NT2/D1 (cell line): ENCODE data around the gene FIGNL2.

Experiments
- DNase-seq: peaks from one replicate; pipeline ENCODE4 v3.0.0-alpha.2; 2011; ENCODE audit warnings: low read depth, low spot score
- H3K27me3 ChIP-seq: 2 replicates; pipeline ENCODE4 v1.6.0; 2011; ENCODE audit warnings: mild to moderate bottlenecking; ENCODE audit not compliant: insufficient read length, insufficient read depth
- H3K36me3 ChIP-seq: 2 replicates; pipeline ENCODE4 v1.6.1; 2011; ENCODE audit warnings: mild to moderate bottlenecking, low read length, mixed read lengths; ENCODE audit not compliant: insufficient read depth, insufficient read length
- H3K4me1 ChIP-seq: 2 replicates; pipeline ENCODE4 v1.5.1; 2011; ENCODE audit not compliant: insufficient read depth, insufficient read length
- H3K4me3 ChIP-seq: 2 replicates; pipeline ENCODE4 v1.5.1; 2011; ENCODE audit warnings: low read depth; ENCODE audit not compliant: insufficient read length
- H3K9ac ChIP-seq: 2 replicates; pipeline ENCODE4 v1.6.0; 2011; ENCODE audit warnings: low read depth; ENCODE audit not compliant: insufficient read length
- H3K9me3 ChIP-seq: 2 replicates; pipeline ENCODE4 v1.5.1; 2011; ENCODE audit warnings: mild to moderate bottlenecking, low read length; ENCODE audit not compliant: insufficient read depth
- SUZ12 ChIP-seq: IDR thresholded peaks from 2 replicates; pipeline ENCODE4 v1.6.1; 2011; ENCODE audit not compliant: insufficient read length, insufficient read depth; ENCODE audit errors: extremely low read depth
- YY1 ChIP-seq: IDR thresholded peaks from 2 replicates; pipeline ENCODE4 v1.6.1; 2011; ENCODE audit not compliant: insufficient read length, insufficient read depth
- ZNF274 ChIP-seq: IDR thresholded peaks from 2 replicates; pipeline ENCODE4 v1.6.1; 2011; ENCODE audit warnings: mild to moderate bottlenecking, low read depth, low read length

Gene FIGNL2

GRCh38 chr12:51872689-51872981 lies 24.1 kb upstream of the FIGNL2 start:
- H3K9me3 ChIP-seq: no peaks in the 10 kb centered on the region
- no peaks in the 10 kb centered on the region for H3K36me3 ChIP-seq
- no peak overlapping the region for H3K9ac ChIP-seq
- no peak for TF ChIP-seq ZNF274
- TF ChIP-seq SUZ12: no peak
- no peak for TF ChIP-seq YY1
- peaks cover 28% of the 10 kb centered on the region for H3K4me1 ChIP-seq
- H3K4me3 ChIP-seq: no peak overlapping the region
- no peak for DNase-seq
- peaks cover 28% of the 10 kb centered on the region for H3K27me3 ChIP-seq

- Histone ChIP-seq H3K9me3 (no peaks in the 10 kb centered on the region), H3K27me3 (peaks cover 28% of the 10 kb centered on the region), H3K36me3 (no peaks in the 10 kb centered on the region), H3K4me3 (no peak overlapping the region), H3K4me1 (peaks cover 31% of the 10 kb centered on the region), H3K9ac (no peak overlapping the region)
- TF ChIP-seq YY1 (no peak), ZNF274 (no peak), SUZ12 (no peak)
- no peak for DNase-seq
Observed at GRCh38 chr12:51871918-51872688, 23.6 kb upstream of the FIGNL2 start.

- TF ChIP-seq YY1: no peak
- no peak for TF ChIP-seq ZNF274
- TF ChIP-seq SUZ12: no peak
- no peak overlapping the region for H3K4me3 ChIP-seq
- H3K9ac ChIP-seq: no peak overlapping the region
- DNase-seq: no peak
- H3K36me3 ChIP-seq: no peaks in the 10 kb centered on the region
- no peaks in the 10 kb centered on the region for H3K9me3 ChIP-seq
- peaks cover 33% of the 10 kb centered on the region for H3K4me1 ChIP-seq
- H3K27me3 ChIP-seq: peaks cover 28% of the 10 kb centered on the region
Observed at GRCh38 chr12:51871126-51871525, 22.6 kb upstream of the FIGNL2 start.

- no peaks in the 10 kb centered on the region for H3K36me3 ChIP-seq
- H3K4me3 ChIP-seq: no peak overlapping the region
- H3K4me1 ChIP-seq: peaks cover 36% of the 10 kb centered on the region
- H3K27me3 ChIP-seq: peaks cover 28% of the 10 kb centered on the region
- no peak for DNase-seq
- no peak for TF ChIP-seq YY1
- TF ChIP-seq ZNF274: no peak
- TF ChIP-seq SUZ12: no peak
- H3K9ac ChIP-seq: peak overlapping the region; percentile 96
- H3K9me3 ChIP-seq: no peaks in the 10 kb centered on the region
Observed at GRCh38 chr12:51870504-51870903, 22.0 kb upstream of the FIGNL2 start.

GRCh38 chr12:51869931-51870330 lies 21.4 kb upstream of the FIGNL2 start:
- Histone ChIP-seq H3K4me1 (peaks cover 42% of the 10 kb centered on the region), H3K4me3 (peak overlapping the region; percentile 70), H3K9me3 (no peaks in the 10 kb centered on the region), H3K9ac (peak overlapping the region; percentile 96), H3K36me3 (no peaks in the 10 kb centered on the region), H3K27me3 (peaks cover 28% of the 10 kb centered on the region)
- no peak for DNase-seq
- TF ChIP-seq SUZ12 (no peak), YY1 (no peak), ZNF274 (no peak)

- H3K27me3 ChIP-seq: peaks cover 28% of the 10 kb centered on the region
- DNase-seq: no peak
- TF ChIP-seq YY1: no peak
- TF ChIP-seq SUZ12: no peak
- TF ChIP-seq ZNF274: no peak
- no peaks in the 10 kb centered on the region for H3K9me3 ChIP-seq
- no peaks in the 10 kb centered on the region for H3K36me3 ChIP-seq
- H3K9ac ChIP-seq: peak overlapping the region; percentile 96
- peak overlapping the region; percentile 70 for H3K4me3 ChIP-seq
- peaks cover 45% of the 10 kb centered on the region for H3K4me1 ChIP-seq
Observed at GRCh38 chr12:51869496-51869865, 21.0 kb upstream of the FIGNL2 start.

GRCh38 chr12:51868821-51869495 lies 20.4 kb upstream of the FIGNL2 start:
- TF ChIP-seq SUZ12 (no peak), YY1 (no peak), ZNF274 (no peak)
- no peak for DNase-seq
- Histone ChIP-seq H3K27me3 (peaks cover 28% of the 10 kb centered on the region), H3K9ac (peak overlapping the region; percentile 96), H3K4me1 (peaks cover 45% of the 10 kb centered on the region), H3K36me3 (no peaks in the 10 kb centered on the region), H3K9me3 (no peaks in the 10 kb centered on the region), H3K4me3 (peak overlapping the region; percentile 70)
